GM12892 (cell line): ENCODE data around the gene GGNBP2.

Experiments
- DNase-seq: peaks from one replicate; pipeline ENCODE4 v3.0.0; 2011; ENCODE audit not compliant: insufficient read length
- FAIRE-seq: peaks from 2 replicates; lab custom pipeline; 2011; peaks lifted over from hg19 to GRCh38; lab: Jason Lieb, UNC
- POLR2A ChIP-seq: IDR thresholded peaks from 2 replicates; pipeline ENCODE4 v1.6.1; 2011; ENCODE audit warnings: low read depth, low read length, control low read depth
- POLR2AphosphoS5 ChIP-seq: IDR thresholded peaks from 2 replicates; pipeline ENCODE4 v1.6.1; 2011; ENCODE audit warnings: low read depth, low read length, control low read depth
- TAF1 ChIP-seq: IDR thresholded peaks from 2 replicates; pipeline ENCODE4 v1.6.1; 2011; ENCODE audit warnings: low read depth, mild to moderate bottlenecking, control low read depth, low read length, borderline replicate concordance

Gene GGNBP2

DNA sequence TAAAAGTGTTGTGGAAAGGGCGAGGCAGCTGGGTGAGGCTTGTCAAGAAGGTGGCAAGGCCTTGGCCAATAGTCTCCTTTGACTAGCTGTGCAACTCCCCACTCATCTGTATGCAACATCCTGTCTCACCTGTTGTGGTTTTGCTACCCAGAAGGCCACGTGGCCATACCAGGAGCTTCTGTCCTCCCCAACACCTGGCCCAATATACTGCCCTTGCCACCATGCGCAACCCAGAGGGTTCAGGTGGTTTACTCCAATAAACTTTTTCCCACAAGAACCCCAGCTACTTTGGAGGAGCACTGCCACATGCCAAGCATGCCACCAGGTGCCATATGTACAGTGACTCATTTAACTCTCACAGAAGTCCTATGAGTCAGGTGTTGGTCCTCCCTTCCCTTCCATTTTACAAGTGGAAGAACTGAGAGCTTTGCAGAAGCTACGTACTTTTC is 20.3 kb upstream of the GGNBP2 start:
- no peak for FAIRE-seq
- no peak for TF ChIP-seq POLR2A
- no peak for TF ChIP-seq TAF1
- DNase-seq: no peak

DNA sequence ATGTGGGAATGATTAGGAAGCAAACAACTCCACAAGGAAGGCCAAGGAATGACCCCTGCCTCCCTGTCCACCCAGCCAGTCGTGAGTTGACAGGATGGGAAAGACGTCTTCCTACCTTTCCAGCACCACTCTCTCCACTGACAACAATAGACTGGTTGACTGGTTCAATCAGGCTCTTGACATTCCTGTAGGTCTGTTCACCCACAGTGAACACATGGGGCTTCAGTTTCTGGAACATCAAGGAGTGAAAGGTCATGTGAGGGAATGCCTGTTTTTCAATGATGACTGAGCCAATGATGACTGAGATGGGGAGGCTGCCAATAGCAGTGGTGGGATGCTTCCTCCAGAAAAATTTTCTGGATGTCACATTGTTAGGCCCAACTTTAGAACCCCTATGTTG is 19.6 kb upstream of the GGNBP2 start:
- TF ChIP-seq POLR2AphosphoS5: no peak
- no peak for TF ChIP-seq POLR2A
- no peak for TF ChIP-seq TAF1
- DNase-seq: no peak
- FAIRE-seq: no peak

DNA sequence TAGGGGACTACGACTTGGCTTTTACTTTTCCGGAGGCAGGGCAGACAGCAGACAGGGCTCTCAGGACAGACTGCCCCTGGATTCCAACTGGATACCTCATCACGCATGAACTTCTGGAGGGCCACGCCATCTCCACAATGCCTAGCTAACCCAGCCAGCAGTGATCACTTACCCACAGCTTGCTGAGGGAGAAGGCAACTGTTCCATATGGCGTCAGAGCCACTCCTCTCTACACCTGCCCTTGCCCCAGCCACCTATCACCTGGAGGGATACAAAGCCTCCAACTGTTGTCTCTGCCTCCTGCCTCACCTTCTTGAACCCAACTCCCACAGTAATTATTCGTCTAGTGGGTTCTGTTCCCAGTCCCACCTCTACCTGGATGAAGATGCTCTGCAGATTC is 18.8 kb upstream of the GGNBP2 start:
- no peak for DNase-seq
- no peak for TF ChIP-seq TAF1
- FAIRE-seq: no peak

DNA sequence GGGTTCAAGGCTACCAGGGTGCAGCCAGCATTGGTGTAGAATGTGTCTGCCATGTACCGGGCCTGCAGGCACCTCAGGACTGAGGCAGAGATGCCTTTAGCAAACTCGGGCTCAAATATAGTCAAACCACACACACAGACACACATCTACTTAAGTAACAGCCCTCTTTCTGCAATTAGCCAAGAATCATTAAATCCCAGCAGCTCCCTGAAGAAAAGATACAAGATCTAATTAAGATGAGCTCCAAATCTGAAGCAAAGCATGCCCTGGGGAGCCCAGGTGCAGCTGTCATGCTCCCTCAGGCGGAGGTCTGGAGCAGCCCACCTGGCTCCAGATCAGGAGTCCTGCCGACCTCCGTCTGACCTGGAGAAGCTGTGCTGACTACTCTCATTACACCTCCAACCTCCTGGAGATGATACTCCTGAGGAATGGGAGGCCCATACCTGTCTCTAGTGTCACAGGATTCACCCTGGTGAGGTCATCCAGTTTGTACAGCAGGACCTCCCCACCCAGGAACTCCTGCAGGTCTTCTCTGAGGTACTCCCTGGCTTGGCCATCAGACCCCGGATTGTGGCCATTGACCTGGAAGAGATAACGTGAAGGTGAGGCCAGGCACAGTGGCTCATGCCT is 17.0 kb upstream of the GGNBP2 start:
- FAIRE-seq (no peak), DNase-seq (no peak)
- TF ChIP-seq POLR2AphosphoS5 (no peak), TAF1 (no peak), POLR2A (no peak)

DNA sequence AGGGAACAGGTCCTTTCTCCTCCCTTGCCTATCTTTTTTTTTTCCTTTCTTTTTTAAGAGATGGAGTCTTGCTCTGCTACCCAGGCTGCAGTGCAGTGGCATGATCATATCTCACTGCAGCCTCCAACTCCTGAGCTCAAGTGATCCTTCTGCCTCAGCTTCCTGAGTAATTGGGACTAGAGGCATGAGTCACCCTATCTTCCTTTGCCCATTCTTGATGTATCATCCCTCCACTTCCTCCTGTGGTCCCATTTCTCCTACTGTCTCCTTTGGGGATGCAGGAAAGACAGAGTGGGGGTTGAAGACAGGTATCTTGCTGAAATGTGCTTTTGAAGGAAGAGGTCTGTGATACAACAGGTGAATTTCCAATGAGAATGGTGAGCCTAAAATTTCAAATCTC is 15.6 kb upstream of the GGNBP2 start:
- DNase-seq (no peak), FAIRE-seq (no peak)
- TF ChIP-seq TAF1: no peak
- no peak for TF ChIP-seq POLR2AphosphoS5
- no peak for TF ChIP-seq POLR2A

DNA sequence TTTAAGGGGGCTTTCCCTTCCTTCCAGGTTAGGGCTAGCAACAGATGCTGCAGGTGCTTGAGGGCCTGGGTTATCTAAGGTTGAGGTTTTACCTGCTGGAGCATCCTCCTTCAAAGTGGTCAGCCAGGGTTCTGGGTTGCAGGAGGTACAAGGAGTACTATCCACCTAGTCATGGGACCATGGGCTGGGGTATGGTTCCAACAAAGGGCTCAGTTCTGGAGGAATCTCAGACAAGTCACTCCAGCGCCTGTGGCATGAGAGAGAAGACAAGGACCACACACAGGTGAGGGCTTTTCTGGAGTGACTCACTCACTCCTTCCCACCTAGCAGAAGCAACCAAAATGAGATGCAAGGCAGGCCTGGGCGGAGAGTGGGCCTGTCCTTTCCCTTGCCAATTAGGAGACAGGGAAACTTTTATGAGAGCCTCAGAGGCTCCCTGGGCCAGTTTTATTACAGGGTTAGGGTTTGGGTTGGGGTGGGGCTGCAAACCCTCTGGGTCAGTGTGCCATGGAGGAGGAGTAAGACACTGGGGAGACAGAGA is 12.2 kb upstream of the GGNBP2 start:
- FAIRE-seq (no peak), DNase-seq (no peak)
- no peak; the same call in 1 of the 2 replicates for TF ChIP-seq POLR2AphosphoS5
- no peak for TF ChIP-seq TAF1
- TF ChIP-seq POLR2A: no peak

DNA sequence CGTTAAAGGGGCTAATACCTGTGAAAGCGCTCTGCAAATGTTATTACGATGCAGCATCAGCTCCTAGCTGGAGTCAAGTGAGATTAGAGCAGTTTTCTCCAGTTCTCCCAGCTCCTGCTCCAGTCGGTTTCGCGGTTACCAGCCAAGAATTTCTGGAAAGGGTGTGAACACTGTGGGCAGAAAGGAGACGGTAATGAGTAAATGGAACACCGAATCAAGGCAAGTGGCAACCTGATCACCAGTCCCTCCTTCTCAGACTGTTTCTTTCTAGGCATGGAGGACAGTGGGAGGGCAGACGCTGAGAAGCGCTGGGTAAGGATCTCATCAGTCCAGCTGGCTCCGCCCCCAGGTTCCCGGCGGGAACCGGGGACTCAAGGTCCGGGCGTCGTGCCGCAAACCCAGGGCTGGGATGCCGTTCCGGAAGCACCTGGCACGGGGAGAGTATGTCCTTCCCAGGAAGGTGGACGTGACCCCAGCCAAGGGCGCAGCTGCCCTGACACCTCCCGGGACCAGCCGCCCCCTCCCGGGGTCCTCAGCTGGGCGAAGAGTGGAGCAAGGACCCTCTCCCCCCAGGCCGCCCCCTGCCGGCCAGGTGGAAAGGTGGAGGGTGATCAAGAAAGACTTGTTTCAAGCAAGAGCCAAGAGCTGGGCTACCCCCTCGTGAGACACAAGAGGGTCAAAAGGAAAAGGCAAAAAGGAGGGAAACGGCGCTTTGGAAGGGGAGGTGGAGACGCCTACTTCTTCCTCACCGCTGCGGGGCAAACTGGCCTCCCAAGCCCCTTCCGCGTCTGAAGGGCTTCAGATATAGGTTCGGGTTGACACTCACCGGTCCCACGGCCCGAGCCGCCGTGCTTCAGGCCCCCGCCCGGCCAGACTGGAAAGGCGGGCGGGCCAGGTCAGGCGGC is 10.5 kb upstream of the GGNBP2 start:
- no peak for FAIRE-seq
- DNase-seq: peak; percentile 48
- TF ChIP-seq TAF1 (0 out of 2 replicates have a peak, but pooled peaks have one; percentile 41), POLR2A (no peak; the same call in 1 of the 2 replicates), POLR2AphosphoS5 (no peak)

DNA sequence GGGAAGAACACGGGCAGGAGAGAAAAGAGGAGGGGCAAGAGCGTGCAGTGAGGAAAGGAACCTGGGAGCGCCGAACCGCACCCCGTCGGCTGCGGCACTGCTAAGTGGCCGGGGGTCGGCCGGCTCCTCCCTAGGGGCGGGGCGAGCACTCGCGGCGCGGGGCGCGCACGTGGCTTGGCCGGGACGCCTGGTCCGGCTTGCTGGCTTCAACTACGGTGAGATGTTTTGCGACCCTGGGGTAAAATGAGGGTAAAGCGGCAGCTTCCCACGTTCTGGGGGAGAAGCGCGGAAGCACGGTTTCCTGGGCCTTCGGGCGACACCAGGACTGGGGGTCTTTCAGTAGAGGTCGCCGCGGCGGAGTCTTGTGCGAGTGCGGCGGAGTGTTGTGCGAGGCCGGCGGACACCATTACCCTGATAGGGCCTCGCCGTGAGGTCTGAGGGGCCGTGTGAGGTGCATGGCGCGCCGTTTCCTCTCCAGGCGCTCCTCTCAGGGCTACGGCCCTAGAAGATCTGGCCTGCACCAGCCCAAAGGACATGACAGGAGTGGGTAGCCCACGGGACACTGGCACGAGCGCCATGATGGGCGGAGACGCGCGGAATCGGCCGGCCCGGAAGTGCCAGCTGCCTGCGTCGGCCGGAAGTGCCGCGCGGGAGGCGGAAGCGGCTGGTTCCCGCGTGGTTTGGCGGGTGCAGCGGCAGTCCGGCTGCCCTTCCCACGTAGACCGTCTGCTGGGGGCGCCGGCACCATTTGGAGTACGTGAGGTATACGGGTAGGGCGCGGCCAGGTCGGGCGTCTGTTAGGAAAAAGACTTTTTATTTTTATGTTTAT is 9.7 kb upstream of the GGNBP2 start, which contains the start of the genes MYO19 and PIGW:
Gene MYO19, minus strand, starts transcription at position 29 of the 829 bp plus-strand sequence. CDS start 2,330 bp downstream, outside the sequence.
Gene PIGW, plus strand, starts transcription at position 148 of the 829 bp plus-strand sequence. CDS start 2,115 bp downstream, outside the sequence.
- TF ChIP-seq POLR2A (peak; percentile 99), POLR2AphosphoS5 (peak; percentile 95), TAF1 (peak; percentile 96)
- FAIRE-seq (no peak), DNase-seq (peak; percentile 85)

DNA sequence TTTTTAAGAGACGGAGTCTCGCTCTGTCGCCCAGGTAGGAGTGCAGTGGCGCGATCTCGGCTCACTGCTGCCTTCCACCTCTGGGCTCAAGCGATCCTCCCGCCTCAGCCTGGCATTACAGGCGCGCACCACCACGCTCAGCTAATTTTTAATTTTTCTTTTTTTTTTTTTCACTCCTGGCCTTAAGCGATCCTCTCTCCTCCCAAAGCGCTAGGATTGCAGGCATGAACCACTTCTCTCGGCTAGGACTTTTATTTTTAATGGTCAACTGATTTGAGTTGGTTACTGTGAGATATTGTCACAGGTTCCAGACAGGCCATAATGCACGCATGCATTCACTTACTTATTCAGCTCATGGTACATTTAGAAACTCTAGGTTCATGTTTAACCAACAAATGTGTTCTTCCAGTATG is 9.0 kb upstream of the GGNBP2 start:
- FAIRE-seq: no peak
- DNase-seq: no peak
- TF ChIP-seq POLR2A: no peak

DNA sequence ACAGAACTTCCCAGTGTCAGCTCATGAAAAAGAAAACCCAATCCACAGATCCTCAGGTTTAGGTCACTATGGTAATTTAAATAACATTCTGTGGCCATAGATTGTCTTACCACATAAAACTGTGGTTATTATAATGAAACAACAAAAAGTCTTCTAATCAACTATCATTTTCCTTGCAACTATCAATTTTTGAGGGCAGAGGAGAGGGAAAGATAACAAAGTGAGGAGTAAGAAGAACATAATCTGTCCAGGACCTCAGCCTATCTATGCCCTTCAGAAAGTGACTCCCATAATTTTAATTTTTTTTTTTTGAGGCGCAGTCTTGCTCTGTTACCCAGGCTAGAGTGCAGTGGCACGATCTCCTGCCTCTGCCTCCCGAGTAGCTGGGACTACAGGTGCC is 4.0 kb upstream of the GGNBP2 start:
- TF ChIP-seq POLR2AphosphoS5: no peak
- TF ChIP-seq POLR2A: no peak
- TF ChIP-seq TAF1: no peak
- FAIRE-seq (no peak), DNase-seq (no peak)

DNA sequence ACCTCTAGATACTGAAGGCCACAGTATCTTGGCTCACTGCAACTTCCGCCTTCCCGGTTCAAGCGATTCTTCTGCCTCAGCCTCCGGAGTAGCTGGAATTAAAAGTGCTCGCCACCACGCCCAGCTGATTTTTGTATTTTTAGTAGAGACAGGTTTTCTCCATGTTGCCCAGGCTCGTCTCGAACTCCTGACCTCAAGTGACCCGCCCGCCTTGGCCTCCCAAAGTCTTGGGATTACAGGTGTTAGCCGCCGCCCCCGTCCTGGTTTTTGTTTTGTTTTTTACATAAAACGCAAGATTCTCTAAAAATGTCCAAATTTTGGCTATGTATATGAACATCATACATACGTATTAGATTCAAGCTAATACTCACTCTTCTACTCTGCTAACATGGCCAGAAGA is 2.0 kb upstream of the GGNBP2 start:
- FAIRE-seq: no peak
- no peak for DNase-seq
- TF ChIP-seq POLR2A (no peak), TAF1 (no peak), POLR2AphosphoS5 (no peak)

DNA sequence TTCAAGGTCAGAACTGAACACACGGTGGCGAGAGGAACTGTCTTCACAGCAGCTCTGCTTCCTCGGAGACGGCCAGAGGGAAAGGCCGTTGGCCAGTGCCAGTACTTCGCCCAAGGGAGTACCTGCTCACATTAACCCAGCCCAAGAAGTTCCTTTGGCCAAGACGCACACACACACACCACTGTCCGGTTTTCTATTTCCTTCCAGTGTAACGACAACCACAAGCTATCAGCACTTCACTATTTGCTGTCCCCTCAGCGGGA is 744 bp upstream of the GGNBP2 start:
- no peak for DNase-seq
- FAIRE-seq: no peak
- TF ChIP-seq POLR2AphosphoS5: no peak
- TF ChIP-seq TAF1: 0 out of 2 replicates have a peak, but pooled peaks have one; percentile 6
